Neural cell (in vitro differentiated cells): ENCODE results near the gene CHCHD3. TPM values are rescaled to one million over a fixed set of nuclear protein-coding genes. Genes with fewer than 3 reads are reported as not detected.

ENCODE experiments used
- H2AFZ ChIP-seq: fragments of 200-600, 300-800 bp; sonication (generic), shearing (Covaris generic); 2 replicates; pipeline ENCODE4 v1.6.0; 2014; ENCODE audit warnings: low read depth, mild to moderate bottlenecking, antibody characterized with exemption, low read length, moderate library complexity
- H3F3A ChIP-seq: fragments of 200-600 bp; shearing (Covaris generic); 2 replicates; pipeline ENCODE4 v1.6.1; 2016; ENCODE audit warnings: mild to moderate bottlenecking, moderate library complexity, mixed read lengths, antibody characterized with exemption, low read length; ENCODE audit not compliant: insufficient read depth, poor library complexity, severe bottlenecking
- H3K27ac ChIP-seq: fragments of 200-600, 300-800 bp; sonication (generic), shearing (Covaris generic); 2 replicates; pipeline ENCODE4 v1.5.1; 2014; ENCODE audit warnings: mild to moderate bottlenecking, low read length, moderate library complexity
- H3K27me3 ChIP-seq: fragments of 300-800, 200-600 bp; sonication (generic), shearing (Covaris generic); 2 replicates; pipeline ENCODE4 v1.6.0; 2014; ENCODE audit warnings: mild to moderate bottlenecking, low read depth, low read length, moderate library complexity; ENCODE audit not compliant: insufficient read depth
- H3K36me3 ChIP-seq: fragments of 300-800, 200-600 bp; sonication (generic), shearing (Covaris generic); 2 replicates; pipeline ENCODE4 v1.5.1; 2014; ENCODE audit warnings: mild to moderate bottlenecking, antibody characterized with exemption, low read length, moderate library complexity; ENCODE audit not compliant: insufficient read depth
- H3K4me2 ChIP-seq: fragments of 300-800, 200-600 bp; sonication (generic), shearing (Covaris generic); 2 replicates; pipeline ENCODE4 v1.6.0; 2014; ENCODE audit warnings: mild to moderate bottlenecking, low read length
- H3K4me3 ChIP-seq: fragments of 300-800, 200-600 bp; sonication (generic), shearing (Covaris generic); 2 replicates; pipeline ENCODE4 v1.5.1; 2014; ENCODE audit warnings: mild to moderate bottlenecking, low read length, moderate library complexity
- H3K79me2 ChIP-seq: fragments of 200-600 bp; shearing (Covaris generic); replicated peaks from 2 replicates; pipeline ENCODE4 v1.6.0; 2014; ENCODE audit warnings: mild to moderate bottlenecking, low read length, moderate library complexity; ENCODE audit not compliant: insufficient read depth
- H3K9ac ChIP-seq: fragments of 300-800, 200-600 bp; sonication (generic), shearing (Covaris generic); 2 replicates; pipeline ENCODE4 v1.6.1; 2016; ENCODE audit warnings: mild to moderate bottlenecking, low read length, mixed read lengths
- H3K9me2 ChIP-seq: fragments of 200-600 bp; shearing (Covaris generic); 2 replicates; pipeline ENCODE4 v1.6.1; 2016; ENCODE audit warnings: mild to moderate bottlenecking, low read length, mixed read lengths; ENCODE audit not compliant: insufficient read depth
- H3K9me3 ChIP-seq: fragments of 200-600, 300-800 bp; sonication (generic), shearing (Covaris generic); 2 replicates; pipeline ENCODE4 v1.6.1; 2016; ENCODE audit warnings: mild to moderate bottlenecking, mixed run types, low read length, moderate library complexity, mixed read lengths
- H4K20me1 ChIP-seq: fragments of 200-600 bp; shearing (Covaris generic); 2 replicates; pipeline ENCODE4 v1.6.1; 2016; ENCODE audit warnings: mild to moderate bottlenecking, mixed run types; ENCODE audit not compliant: insufficient read depth
- EP300 ChIP-seq: fragments of 450-650 bp; conservative IDR thresholded peaks from 2 replicates; pipeline ENCODE4 v1.6.1; 2014; ENCODE audit warnings: antibody characterized with exemption, mild to moderate bottlenecking, moderate library complexity; ENCODE audit not compliant: poor library complexity, severe bottlenecking
- EZH2 ChIP-seq: fragments of 200-600, 300-800 bp; shearing (Covaris generic), sonication (generic); IDR thresholded peaks from 2 replicates; pipeline ENCODE4 v1.6.1; 2014; ENCODE audit warnings: antibody characterized with exemption, low read length, borderline replicate concordance, mild to moderate bottlenecking; ENCODE audit not compliant: insufficient read depth, poor library complexity, severe bottlenecking
- MXI1 ChIP-seq: fragments of 450-650 bp; conservative IDR thresholded peaks from 2 replicates; pipeline ENCODE4 v1.6.1; 2014; ENCODE audit warnings: antibody characterized with exemption, mild to moderate bottlenecking; ENCODE audit not compliant: poor library complexity, severe bottlenecking
- POLR2AphosphoS5 ChIP-seq: IDR thresholded peaks from 2 replicates; pipeline ENCODE4 v1.6.1; 2012
- RAD21 ChIP-seq: fragments of 450-650 bp; conservative IDR thresholded peaks from 2 replicates; pipeline ENCODE4 v1.6.1; 2014; ENCODE audit warnings: antibody characterized with exemption, mild to moderate bottlenecking, moderate library complexity
- SMC3 ChIP-seq: fragments of 450-650 bp; conservative IDR thresholded peaks from 2 replicates; pipeline ENCODE4 v1.6.1; 2014; ENCODE audit warnings: antibody characterized with exemption, mild to moderate bottlenecking, moderate library complexity; ENCODE audit not compliant: poor library complexity
- TAF1 ChIP-seq: IDR thresholded peaks from 2 replicates; pipeline ENCODE4 v1.6.1; 2012; ENCODE audit warnings: low read depth
- polyA plus RNA-seq: library from polyadenylated mRNA; depleted of rRNA; stranded (reverse); fragments of >200 nt; gene quantifications from 2 replicates; pipeline ENCODE4 v1.2.3, GENCODE V29; 2014
- TF ChIP-seq, protein P1 (sequence below): IDR thresholded peaks from 2 replicates; pipeline ENCODE4 v1.6.1; 2012; ENCODE audit warnings: borderline replicate concordance
- TF ChIP-seq, protein P2 (sequence below): fragments of 450-650 bp; IDR thresholded peaks from 2 replicates; pipeline ENCODE4 v1.5.1; 2014; ENCODE audit warnings: antibody characterized with exemption, mild to moderate bottlenecking, moderate library complexity; ENCODE audit not compliant: poor library complexity, severe bottlenecking

CHCHD3 gene
- polyA plus RNA-seq, 1 donor from 2014 or later = 89.9 TPM

DNA sequence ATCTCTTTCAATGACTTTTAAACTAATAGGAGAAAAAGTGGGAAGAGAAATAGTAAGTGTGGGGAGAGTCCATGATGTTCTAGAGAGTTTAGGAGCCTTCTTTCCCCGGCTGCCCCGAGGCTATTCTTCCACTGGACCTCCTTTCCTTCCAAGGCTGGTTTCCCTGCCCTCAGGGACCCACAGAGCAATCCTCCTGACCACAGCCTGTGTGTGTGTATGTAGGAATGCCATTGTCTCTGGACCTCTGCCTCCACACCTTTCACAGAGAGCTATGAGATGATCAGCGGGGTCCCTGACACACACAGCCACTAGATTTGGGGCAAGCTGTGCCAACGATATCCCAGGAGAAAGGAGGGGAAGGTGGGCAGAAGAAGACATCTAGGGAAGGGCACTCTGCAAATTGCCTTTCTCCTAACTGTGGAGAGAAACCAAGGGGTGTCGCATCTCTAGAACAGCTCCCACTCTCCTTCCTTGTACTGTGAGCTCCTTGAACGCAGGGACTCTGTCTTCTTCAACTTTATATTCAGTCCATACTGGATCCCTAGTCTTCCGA, 13.3 kb upstream of the CHCHD3 start:
- TF ChIP-seq TAF1 (no peak), RAD21 (no peak), SMC3 (no peak), MXI1 (no peak), POLR2AphosphoS5 (no peak), EZH2 (no peak), EP300 (no peak)
- TF ChIP-seq, protein P1, sequence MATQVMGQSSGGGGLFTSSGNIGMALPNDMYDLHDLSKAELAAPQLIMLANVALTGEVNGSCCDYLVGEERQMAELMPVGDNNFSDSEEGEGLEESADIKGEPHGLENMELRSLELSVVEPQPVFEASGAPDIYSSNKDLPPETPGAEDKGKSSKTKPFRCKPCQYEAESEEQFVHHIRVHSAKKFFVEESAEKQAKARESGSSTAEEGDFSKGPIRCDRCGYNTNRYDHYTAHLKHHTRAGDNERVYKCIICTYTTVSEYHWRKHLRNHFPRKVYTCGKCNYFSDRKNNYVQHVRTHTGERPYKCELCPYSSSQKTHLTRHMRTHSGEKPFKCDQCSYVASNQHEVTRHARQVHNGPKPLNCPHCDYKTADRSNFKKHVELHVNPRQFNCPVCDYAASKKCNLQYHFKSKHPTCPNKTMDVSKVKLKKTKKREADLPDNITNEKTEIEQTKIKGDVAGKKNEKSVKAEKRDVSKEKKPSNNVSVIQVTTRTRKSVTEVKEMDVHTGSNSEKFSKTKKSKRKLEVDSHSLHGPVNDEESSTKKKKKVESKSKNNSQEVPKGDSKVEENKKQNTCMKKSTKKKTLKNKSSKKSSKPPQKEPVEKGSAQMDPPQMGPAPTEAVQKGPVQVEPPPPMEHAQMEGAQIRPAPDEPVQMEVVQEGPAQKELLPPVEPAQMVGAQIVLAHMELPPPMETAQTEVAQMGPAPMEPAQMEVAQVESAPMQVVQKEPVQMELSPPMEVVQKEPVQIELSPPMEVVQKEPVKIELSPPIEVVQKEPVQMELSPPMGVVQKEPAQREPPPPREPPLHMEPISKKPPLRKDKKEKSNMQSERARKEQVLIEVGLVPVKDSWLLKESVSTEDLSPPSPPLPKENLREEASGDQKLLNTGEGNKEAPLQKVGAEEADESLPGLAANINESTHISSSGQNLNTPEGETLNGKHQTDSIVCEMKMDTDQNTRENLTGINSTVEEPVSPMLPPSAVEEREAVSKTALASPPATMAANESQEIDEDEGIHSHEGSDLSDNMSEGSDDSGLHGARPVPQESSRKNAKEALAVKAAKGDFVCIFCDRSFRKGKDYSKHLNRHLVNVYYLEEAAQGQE = no peak
- TF ChIP-seq, protein P2, sequence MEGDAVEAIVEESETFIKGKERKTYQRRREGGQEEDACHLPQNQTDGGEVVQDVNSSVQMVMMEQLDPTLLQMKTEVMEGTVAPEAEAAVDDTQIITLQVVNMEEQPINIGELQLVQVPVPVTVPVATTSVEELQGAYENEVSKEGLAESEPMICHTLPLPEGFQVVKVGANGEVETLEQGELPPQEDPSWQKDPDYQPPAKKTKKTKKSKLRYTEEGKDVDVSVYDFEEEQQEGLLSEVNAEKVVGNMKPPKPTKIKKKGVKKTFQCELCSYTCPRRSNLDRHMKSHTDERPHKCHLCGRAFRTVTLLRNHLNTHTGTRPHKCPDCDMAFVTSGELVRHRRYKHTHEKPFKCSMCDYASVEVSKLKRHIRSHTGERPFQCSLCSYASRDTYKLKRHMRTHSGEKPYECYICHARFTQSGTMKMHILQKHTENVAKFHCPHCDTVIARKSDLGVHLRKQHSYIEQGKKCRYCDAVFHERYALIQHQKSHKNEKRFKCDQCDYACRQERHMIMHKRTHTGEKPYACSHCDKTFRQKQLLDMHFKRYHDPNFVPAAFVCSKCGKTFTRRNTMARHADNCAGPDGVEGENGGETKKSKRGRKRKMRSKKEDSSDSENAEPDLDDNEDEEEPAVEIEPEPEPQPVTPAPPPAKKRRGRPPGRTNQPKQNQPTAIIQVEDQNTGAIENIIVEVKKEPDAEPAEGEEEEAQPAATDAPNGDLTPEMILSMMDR = no peak

DNA sequence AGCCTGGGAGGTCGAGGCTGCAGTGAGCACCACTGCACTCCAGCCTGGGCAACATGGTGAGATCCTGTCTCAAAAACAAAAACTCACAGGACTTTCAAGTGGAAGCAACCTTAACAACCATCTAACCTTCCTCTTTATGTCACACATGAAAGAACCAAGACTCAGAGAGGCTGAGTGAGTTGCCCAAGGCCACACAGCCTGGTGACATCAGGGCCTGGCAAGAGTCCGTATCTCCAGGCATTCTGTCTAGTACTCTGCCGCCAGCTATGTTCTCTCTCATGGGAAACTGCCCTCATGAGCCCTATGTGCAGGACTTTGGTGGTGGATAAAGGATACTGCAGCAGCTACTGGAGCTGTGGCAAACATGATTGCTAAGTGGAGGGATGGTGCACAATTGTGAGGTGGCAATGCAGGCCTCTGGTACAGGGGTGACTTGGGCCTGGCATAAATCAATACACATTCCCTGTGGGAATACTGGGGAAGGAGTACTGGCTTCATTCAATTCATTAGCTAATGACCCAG, 10.1 kb upstream of the CHCHD3 start:
- no peaks in the 10 kb centered on the region for H3K9me3 ChIP-seq
- H3K9me2 ChIP-seq = no peaks in the 10 kb centered on the region
- H3K79me2 ChIP-seq = no peaks in the 10 kb centered on the region
- no peaks in the 10 kb centered on the region for H4K20me1 ChIP-seq
- H3K4me2 ChIP-seq = no peak overlapping the region
- no peak overlapping the region for H3K9ac ChIP-seq
- H3K4me3 ChIP-seq = no peak overlapping the region
- no peak overlapping the region for H3K27ac ChIP-seq
- no peaks in the 10 kb centered on the region for H3K36me3 ChIP-seq
- no peaks in the 10 kb centered on the region for H3F3A ChIP-seq
- TF ChIP-seq SMC3 (no peak), TAF1 (no peak), MXI1 (no peak), RAD21 (no peak), EP300 (no peak), POLR2AphosphoS5 (no peak), EZH2 (no peak)
- TF ChIP-seq, protein P2 = no peak
- TF ChIP-seq, protein P1 = no peak
- no peak overlapping the region for H2AFZ ChIP-seq
- no peaks in the 10 kb centered on the region for H3K27me3 ChIP-seq

More for the DNA sequence above, 13.3 kb upstream of the CHCHD3 start:
- Histone ChIP-seq H2AFZ (no peak overlapping the region), H3K27ac (no peak overlapping the region), H3K27me3 (no peaks in the 10 kb centered on the region), H3K9ac (no peak overlapping the region), H3K9me2 (no peaks in the 10 kb centered on the region), H3K36me3 (no peaks in the 10 kb centered on the region), H3K79me2 (no peaks in the 10 kb centered on the region), H3K4me2 (no peak overlapping the region), H4K20me1 (no peaks in the 10 kb centered on the region), H3F3A (no peaks in the 10 kb centered on the region), H3K9me3 (no peaks in the 10 kb centered on the region), H3K4me3 (no peak overlapping the region)
